AG20443 (cell line): ENCODE data around the gene AWAT1.
"Not testable (repeated sequence)": the region's sequence is repeated elsewhere in the genome, so short reads cannot be mapped to it uniquely, and the experiment has no call there.

Experiments used
- DNase-seq: peaks from one replicate; pipeline ENCODE4 v3.0.0; 2012; ENCODE audit warnings: low spot score, mixed read lengths

AWAT1 gene

GRCh38 chrX:70262952-70263567 is 28.6 kb downstream of the AWAT1 start:
- peak; percentile 32 for DNase-seq

DNA sequence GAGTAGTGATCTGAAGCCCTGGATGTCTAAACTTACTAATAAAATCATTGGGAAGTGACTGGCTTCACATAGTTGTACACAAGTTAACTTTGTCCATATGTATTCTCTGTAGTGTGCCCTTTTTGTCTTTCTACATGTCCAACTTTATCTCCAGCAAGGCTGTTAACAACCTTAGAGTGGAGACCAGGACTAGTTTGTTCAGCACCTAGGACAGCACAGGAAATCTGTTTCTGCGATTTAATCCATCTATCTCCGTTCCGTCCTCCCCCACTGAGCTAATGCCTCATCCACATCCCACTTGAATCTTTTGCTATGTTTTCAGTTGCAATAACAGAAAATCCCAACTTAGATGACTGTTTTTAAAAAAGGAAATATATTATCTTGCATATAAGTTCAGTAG is 30.3 kb downstream of the AWAT1 start:
- no peak for DNase-seq

- DNase-seq = no peak
Measured at GRCh38 chrX:70268034-70268433, 33.6 kb downstream of the AWAT1 start, which contains the start of gene ARR3. Gene ARR3 (plus strand): TSS chrX:70268334. CDS start chrX:70269386, 1,052 bp downstream.

GRCh38 chrX:70274029-70274428 is 39.6 kb downstream of the AWAT1 start:
- DNase-seq = not testable (repeated sequence)

- DNase-seq = no peak
Measured at GRCh38 chrX:70279081-70279480, 44.6 kb downstream of the AWAT1 start.

DNA sequence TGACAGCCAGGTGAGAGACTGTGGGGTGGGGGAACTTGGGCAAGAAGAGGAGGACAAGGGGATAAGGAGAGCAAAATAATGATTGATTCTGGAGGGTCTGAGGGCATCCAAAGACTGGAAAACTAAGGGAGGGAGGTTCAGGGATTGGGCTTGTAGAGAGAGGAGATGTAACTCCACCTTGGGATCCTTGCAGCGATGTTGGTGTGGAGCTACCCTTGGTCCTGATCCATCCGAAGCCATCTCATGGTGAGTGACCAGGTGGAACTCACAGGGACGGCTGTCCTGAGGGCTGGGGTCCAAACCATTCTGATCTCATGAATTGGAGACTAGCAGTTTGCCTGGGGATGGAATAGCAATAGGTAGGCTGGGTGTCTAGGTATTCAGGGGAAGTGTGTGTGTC is 46.1 kb downstream of the AWAT1 start:
- no peak for DNase-seq

- no peak for DNase-seq
Measured at GRCh38 chrX:70281951-70282350, 47.5 kb downstream of the AWAT1 start, which contains the start of gene RAB41. Gene RAB41 (plus strand): TSS chrX:70282172. CDS start chrX:70282218, 46 bp downstream.

GRCh38 chrX:70289168-70289792 is 54.8 kb downstream of the AWAT1 start:
- DNase-seq = peak; percentile 12
